ENCODE measurements around the gene RALGAPB. TPM values are rescaled to one million over a fixed set of nuclear protein-coding genes. Genes with fewer than 3 reads are reported as not detected.

Gene RALGAPB
- total RNA-seq, 1 experiment from 2014 or later, result 24.0 TPM

- Histone ChIP-seq H2AFZ (ENCODE audit: low read depth, low read length, poor library complexity, severe bottlenecking) (no peak overlapping the region), H3K27ac (ENCODE audit: low read depth, low read length) (no peak overlapping the region), H4K20me1 (ENCODE audit: insufficient read depth) (no peaks in the 10 kb centered on the region), H3K36me3 (ENCODE audit: control insufficient read depth in 1 of 2, insufficient read depth in 2 of 2, low read length in 2 of 2) (no peaks in the 10 kb centered on the region), H3K9me2 (ENCODE audit: insufficient read depth) (no peaks in the 10 kb centered on the region), H3K79me2 (ENCODE audit: insufficient read depth, low read length) (no peaks in the 10 kb centered on the region), H3K9ac (ENCODE audit: low read length) (no peak overlapping the region), H3K9me3 (ENCODE audit: control insufficient read depth in 1 of 2, insufficient read depth in 1 of 2, low read depth in 1 of 2, low read length in 2 of 2) (no peaks in the 10 kb centered on the region), H3K4me3 (replicated peaks in 1 of 2; ENCODE audit: low read depth in 1 of 2, low read length in 2 of 2) (no peak overlapping the region), H3K4me2 (ENCODE audit: low read length) (peak overlapping the region; percentile 47), H3K27me3 (ENCODE audit: insufficient read depth, low read length) (no peaks in the 10 kb centered on the region), H3K4me1 (ENCODE audit: control insufficient read depth in 1 of 2, insufficient read depth in 2 of 2, low read length in 2 of 2) (peaks cover 2 to 16% of the 10 kb centered on the region in 2 experiments; a peak in 2 of 4 replicates)
- no peak for DNase-seq (ENCODE audit: low read depth, low spot score)
- peak; percentile 90 for ATAC-seq
- no TSS peak for BruUV-seq (replicated peaks)
- RAD21 ChIA-PET (ENCODE audit: low non-redundant PET in 1 of 2, low total read pairs in 2 of 2, uncharacterized antibody in 2 of 2, unreplicated experiment in 2 of 2), result no interaction called here
- CTCF ChIA-PET, result interaction anchor here (1.1 kb wide), 1 partner anchor 16 kb away, joined by 3 read pairs; no protein-coding TSS in a partner anchor
- POLR2A ChIA-PET, result no interaction called here
- TF ChIP-seq EGR1 (IDR thresholded peaks at IDR 0.05; ENCODE audit: low read depth) (no peak), POLR2AphosphoS5 (IDR thresholded peaks at IDR 0.05; ENCODE audit: low read depth, low read length) (no peak), SP1 (IDR thresholded peaks at IDR 0.05; ENCODE audit: low read depth) (no peak), EZH2 (IDR thresholded peaks at IDR 0.05) (no peak), CBX3 (IDR thresholded peaks at IDR 0.05; ENCODE audit: low read depth) (no peak), YY1 (IDR thresholded peaks at IDR 0.05; ENCODE audit: extremely low read depth, insufficient replicate concordance, low read depth, low read length) (no peak), POLR2A (IDR thresholded peaks at IDR 0.05; ENCODE audit: borderline replicate concordance, extremely low read depth, insufficient read depth, insufficient read length) (no peak), ELF1 (IDR thresholded peaks at IDR 0.05; ENCODE audit: borderline replicate concordance, low read depth) (no peak), ZFX (IDR thresholded peaks at IDR 0.05) (no peak), SIN3A (IDR thresholded peaks at IDR 0.05; ENCODE audit: low read depth) (no peak), RAD21 (IDR thresholded peaks at IDR 0.05; ENCODE audit: low read depth) (no peak), EZH2phosphoT487 (IDR thresholded peaks at IDR 0.05; ENCODE audit: borderline replicate concordance) (no peak), FOSL1 (IDR thresholded peaks at IDR 0.05; ENCODE audit: low read depth) (no peak), JUND (IDR thresholded peaks at IDR 0.05) (no peak), TCF7L2 (IDR thresholded peaks at IDR 0.05; ENCODE audit: borderline replicate concordance, extremely low read depth, insufficient read depth, insufficient read length) (no peak)
- TF ChIP-seq, protein P1, sequence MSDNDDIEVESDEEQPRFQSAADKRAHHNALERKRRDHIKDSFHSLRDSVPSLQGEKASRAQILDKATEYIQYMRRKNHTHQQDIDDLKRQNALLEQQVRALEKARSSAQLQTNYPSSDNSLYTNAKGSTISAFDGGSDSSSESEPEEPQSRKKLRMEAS (IDR thresholded peaks at IDR 0.05), result no peak
- TF ChIP-seq, protein P2, sequence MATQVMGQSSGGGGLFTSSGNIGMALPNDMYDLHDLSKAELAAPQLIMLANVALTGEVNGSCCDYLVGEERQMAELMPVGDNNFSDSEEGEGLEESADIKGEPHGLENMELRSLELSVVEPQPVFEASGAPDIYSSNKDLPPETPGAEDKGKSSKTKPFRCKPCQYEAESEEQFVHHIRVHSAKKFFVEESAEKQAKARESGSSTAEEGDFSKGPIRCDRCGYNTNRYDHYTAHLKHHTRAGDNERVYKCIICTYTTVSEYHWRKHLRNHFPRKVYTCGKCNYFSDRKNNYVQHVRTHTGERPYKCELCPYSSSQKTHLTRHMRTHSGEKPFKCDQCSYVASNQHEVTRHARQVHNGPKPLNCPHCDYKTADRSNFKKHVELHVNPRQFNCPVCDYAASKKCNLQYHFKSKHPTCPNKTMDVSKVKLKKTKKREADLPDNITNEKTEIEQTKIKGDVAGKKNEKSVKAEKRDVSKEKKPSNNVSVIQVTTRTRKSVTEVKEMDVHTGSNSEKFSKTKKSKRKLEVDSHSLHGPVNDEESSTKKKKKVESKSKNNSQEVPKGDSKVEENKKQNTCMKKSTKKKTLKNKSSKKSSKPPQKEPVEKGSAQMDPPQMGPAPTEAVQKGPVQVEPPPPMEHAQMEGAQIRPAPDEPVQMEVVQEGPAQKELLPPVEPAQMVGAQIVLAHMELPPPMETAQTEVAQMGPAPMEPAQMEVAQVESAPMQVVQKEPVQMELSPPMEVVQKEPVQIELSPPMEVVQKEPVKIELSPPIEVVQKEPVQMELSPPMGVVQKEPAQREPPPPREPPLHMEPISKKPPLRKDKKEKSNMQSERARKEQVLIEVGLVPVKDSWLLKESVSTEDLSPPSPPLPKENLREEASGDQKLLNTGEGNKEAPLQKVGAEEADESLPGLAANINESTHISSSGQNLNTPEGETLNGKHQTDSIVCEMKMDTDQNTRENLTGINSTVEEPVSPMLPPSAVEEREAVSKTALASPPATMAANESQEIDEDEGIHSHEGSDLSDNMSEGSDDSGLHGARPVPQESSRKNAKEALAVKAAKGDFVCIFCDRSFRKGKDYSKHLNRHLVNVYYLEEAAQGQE (IDR thresholded peaks at IDR 0.05; ENCODE audit: low read depth), result no peak
- TF ChIP-seq, protein P3, sequence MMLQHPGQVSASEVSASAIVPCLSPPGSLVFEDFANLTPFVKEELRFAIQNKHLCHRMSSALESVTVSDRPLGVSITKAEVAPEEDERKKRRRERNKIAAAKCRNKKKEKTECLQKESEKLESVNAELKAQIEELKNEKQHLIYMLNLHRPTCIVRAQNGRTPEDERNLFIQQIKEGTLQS (IDR thresholded peaks at IDR 0.05), result no peak
- intact Hi-C loops (cut with micrococcal nuclease), result no loop called here
Measured at GRCh38 chr20:38617011-38617829, 144.6 kb downstream of the RALGAPB start.

Measured in HCT116 (cell line).